ENCODE results near the gene PRDM2. TPM values are rescaled to one million over a fixed set of nuclear protein-coding genes. Genes with fewer than 3 reads are reported as not detected.
A peak's percentile ranks its signal among the peaks of the same experiment; 100 is the strongest.

Gene PRDM2
- total RNA-seq, 1 donor from 2014 or later = 55.2 TPM

DNA sequence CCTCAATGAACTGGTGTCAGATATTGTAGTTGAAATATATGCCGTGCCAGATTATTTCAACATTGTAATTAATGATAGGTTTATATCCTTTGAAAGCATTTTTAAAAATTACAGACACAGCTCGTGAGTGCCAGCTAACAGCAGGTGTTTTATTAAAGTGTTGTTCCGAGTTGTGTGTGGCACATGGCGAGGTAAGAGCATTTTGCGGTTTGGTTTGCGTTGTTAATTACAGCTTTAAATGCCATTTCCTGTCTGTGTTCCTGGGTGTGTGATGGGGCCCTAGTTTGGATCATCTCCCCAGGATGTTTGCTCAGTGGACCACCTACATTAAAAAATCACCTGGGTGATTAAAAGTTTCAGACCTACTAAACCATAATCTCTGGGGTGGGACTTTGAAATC, 97.4 kb downstream of the PRDM2 start:
- H3K4me3 Mint-ChIP-seq = no peak overlapping the region
- no peak overlapping the region for H3K27ac Mint-ChIP-seq (ENCODE audit: unreplicated experiment)
- H3K27me3 Mint-ChIP-seq (ENCODE audit: low read depth) = no peaks in the 10 kb centered on the region
- DNase-seq (ENCODE audit: low read depth, low spot score) = no peak
- no peaks in the 10 kb centered on the region for H3K9me3 Mint-ChIP-seq
- peaks cover 16% of the 10 kb centered on the region for H3K36me3 Mint-ChIP-seq (ENCODE audit: low read depth)
- H3K4me1 Mint-ChIP-seq = peaks cover 8% of the 10 kb centered on the region
- TF ChIP-seq, protein P1, sequence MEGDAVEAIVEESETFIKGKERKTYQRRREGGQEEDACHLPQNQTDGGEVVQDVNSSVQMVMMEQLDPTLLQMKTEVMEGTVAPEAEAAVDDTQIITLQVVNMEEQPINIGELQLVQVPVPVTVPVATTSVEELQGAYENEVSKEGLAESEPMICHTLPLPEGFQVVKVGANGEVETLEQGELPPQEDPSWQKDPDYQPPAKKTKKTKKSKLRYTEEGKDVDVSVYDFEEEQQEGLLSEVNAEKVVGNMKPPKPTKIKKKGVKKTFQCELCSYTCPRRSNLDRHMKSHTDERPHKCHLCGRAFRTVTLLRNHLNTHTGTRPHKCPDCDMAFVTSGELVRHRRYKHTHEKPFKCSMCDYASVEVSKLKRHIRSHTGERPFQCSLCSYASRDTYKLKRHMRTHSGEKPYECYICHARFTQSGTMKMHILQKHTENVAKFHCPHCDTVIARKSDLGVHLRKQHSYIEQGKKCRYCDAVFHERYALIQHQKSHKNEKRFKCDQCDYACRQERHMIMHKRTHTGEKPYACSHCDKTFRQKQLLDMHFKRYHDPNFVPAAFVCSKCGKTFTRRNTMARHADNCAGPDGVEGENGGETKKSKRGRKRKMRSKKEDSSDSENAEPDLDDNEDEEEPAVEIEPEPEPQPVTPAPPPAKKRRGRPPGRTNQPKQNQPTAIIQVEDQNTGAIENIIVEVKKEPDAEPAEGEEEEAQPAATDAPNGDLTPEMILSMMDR (conservative IDR thresholded peaks at IDR 0.05) = no peak

DNA sequence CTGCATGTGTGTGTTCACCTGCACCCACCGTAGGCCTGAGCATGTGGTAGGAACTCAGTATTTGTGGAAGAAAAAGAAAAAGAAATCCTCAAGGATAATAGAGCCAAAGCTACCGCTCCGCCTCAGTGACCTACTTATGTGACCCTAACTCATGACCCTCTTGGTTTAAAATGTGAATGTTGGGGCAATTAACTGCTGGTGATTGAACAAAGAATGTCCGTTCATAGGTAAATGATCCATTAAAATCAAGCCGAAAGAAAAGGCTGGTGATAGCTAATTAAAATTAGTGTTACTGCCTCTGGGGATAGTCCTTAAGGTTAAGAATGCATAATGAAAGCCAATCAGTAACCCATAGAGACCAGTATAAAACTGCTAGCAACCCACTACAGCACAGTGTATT, 98.1 kb downstream of the PRDM2 start:
- DNase-seq (ENCODE audit: low read depth, low spot score) = no peak
- no peak overlapping the region for H3K4me3 Mint-ChIP-seq
- H3K36me3 Mint-ChIP-seq (ENCODE audit: low read depth) = peaks cover 11% of the 10 kb centered on the region
- H3K9me3 Mint-ChIP-seq = no peaks in the 10 kb centered on the region
- H3K27me3 Mint-ChIP-seq (ENCODE audit: low read depth) = no peaks in the 10 kb centered on the region
- H3K4me1 Mint-ChIP-seq = peaks cover 8% of the 10 kb centered on the region
- peak overlapping the region; percentile 50 for H3K27ac Mint-ChIP-seq (ENCODE audit: unreplicated experiment)
- TF ChIP-seq, protein P1 (conservative IDR thresholded peaks at IDR 0.05) = no peak

DNA sequence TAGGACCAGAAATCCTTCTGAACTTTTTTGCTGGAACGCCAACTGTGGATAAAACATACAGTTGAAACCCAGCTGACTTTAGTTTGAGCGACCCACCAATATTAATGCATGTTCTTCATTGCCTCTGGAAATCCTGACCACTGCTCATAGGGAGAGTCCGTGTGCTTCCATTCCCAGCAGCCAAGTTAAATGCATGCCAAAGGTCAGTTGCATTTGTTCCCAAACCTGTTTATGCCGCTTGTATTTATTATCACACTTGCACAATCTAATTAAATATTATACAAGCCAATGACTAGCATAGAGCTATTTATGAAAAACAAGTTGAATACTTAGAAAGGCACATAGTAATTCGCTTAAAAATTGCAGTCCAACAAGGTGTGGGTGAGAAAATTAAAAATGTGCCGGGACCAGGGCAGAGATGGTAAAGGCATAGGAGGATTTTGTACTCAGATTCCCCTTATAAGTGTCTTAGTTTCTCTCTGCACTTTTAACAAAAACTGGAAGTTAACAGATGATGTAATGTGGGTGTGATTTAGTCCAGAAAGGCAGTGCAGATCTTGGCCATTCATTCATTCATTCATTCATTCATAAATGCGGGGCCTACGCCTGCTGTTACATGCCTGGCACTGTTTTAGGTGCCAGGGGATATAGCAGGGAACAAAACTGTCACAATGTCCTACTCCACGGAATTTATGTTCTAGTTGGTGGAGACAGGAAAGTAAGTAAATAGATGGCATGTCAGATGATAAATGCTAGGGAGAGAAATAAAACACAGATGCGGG, 99.7 kb downstream of the PRDM2 start:
- H3K9me3 Mint-ChIP-seq = no peaks in the 10 kb centered on the region
- DNase-seq (ENCODE audit: low read depth, low spot score) = no peak
- no peak overlapping the region for H3K27ac Mint-ChIP-seq (ENCODE audit: unreplicated experiment)
- peaks cover 8% of the 10 kb centered on the region for H3K4me1 Mint-ChIP-seq
- H3K36me3 Mint-ChIP-seq (ENCODE audit: low read depth) = peaks cover 5% of the 10 kb centered on the region
- TF ChIP-seq, protein P1 (conservative IDR thresholded peaks at IDR 0.05) = no peak
- no peak overlapping the region for H3K4me3 Mint-ChIP-seq
- H3K27me3 Mint-ChIP-seq (ENCODE audit: low read depth) = no peaks in the 10 kb centered on the region

DNA sequence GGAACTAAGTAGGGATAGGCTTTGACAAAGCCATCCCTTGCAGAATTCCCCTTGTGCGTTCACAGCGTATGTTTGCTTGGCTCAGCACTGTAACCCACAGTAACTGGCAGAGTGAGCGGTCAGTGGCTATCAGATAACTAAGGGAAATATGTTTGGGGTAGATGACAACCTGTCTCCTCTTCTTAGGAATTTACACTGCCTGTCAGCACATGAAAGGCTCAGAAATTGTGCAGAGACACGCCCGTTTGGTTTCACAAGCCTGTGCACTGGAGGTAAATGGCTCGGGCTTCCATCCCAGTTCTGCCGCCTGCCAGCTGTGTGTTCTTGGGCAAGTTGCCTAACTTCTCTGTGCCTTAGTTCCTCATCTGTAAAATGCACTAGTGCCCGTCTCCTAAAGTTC, 101.2 kb downstream of the PRDM2 start:
- TF ChIP-seq, protein P1 (conservative IDR thresholded peaks at IDR 0.05) = no peak
- no peaks in the 10 kb centered on the region for H3K9me3 Mint-ChIP-seq
- no peak overlapping the region for H3K4me3 Mint-ChIP-seq
- H3K4me1 Mint-ChIP-seq = peaks cover 8% of the 10 kb centered on the region
- no peak overlapping the region for H3K27ac Mint-ChIP-seq (ENCODE audit: unreplicated experiment)
- no peaks in the 10 kb centered on the region for H3K27me3 Mint-ChIP-seq (ENCODE audit: low read depth)
- no peak for DNase-seq (ENCODE audit: low read depth, low spot score)
- peaks cover under 1% of the 10 kb centered on the region for H3K36me3 Mint-ChIP-seq (ENCODE audit: low read depth)

DNA sequence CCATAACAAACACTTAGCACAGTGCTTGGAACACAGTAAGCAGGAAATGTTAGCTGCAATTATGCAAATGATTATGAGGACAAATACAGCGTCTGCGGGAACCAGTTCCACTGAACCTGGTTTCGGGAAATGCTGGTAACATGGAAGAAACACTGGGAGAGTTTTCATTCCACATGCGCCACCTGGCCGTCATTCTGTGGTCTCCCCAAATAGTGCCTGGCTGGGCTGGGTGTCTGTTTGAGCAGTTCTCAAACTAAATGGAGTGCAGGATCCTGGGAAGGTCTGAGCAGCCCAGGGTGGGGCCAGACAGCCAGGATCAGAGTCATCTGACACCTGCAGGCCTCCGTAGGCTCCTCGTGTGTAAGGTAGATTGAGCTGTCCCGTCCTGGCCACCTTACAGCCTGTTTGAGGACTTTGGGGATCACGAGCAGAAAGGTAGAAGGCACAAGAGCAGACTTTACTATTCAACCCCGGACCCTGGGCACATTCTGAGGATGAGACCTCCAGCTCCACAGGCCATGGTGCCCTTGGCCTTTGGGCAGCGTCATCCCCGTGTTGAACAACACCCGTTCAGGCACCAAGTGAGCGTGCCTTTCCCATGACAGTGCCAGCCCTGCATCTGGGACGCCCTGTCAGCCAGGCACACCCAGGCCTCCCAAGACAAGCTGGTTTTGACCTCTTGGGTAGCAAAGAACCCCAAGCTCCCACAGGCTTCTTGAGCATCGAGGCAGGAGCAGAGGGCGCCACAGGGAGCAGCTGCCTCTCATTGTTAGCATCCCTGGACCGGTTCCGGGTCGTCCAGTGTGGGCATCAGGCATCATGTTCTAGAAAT, 101.9 kb downstream of the PRDM2 start:
- no peak for DNase-seq (ENCODE audit: low read depth, low spot score)
- Mint-ChIP-seq H3K27me3 (ENCODE audit: low read depth) (no peaks in the 10 kb centered on the region), H3K36me3 (ENCODE audit: low read depth) (no peaks in the 10 kb centered on the region), H3K27ac (ENCODE audit: unreplicated experiment) (no peak overlapping the region), H3K4me3 (no peak overlapping the region), H3K4me1 (peaks cover 8% of the 10 kb centered on the region), H3K9me3 (no peaks in the 10 kb centered on the region)
- TF ChIP-seq, protein P1 (conservative IDR thresholded peaks at IDR 0.05) = no peak

Measured in neural crest cell (in vitro differentiated cells).